Measurements from ENCODE around the gene TAF11L13. TPM values are rescaled to one million over a fixed set of nuclear protein-coding genes. Genes with fewer than 3 reads are reported as not detected.

Gene TAF11L13
- total and polyA plus RNA-seq, 8 donors = not detected

GRCh38 chr5:17665836-17666235 is 33.9 kb downstream of the TAF11L13 start:
- 91 to 97% (median 92%) methylated on average over 2 of the region's 2 CpGs for WGBS, 5 donors
- Histone ChIP-seq H3K27me3 (no peaks in the 10 kb centered on the region), H3K4me3 (no peak overlapping the region), H3K9me3 (peaks cover 0 to 23% (median 4%) of the 10 kb centered on the region in 4 donors), H3K36me3 (no peaks in the 10 kb centered on the region), H3K27ac (no peak overlapping the region), H3K4me1 (no peaks in the 10 kb centered on the region)
- no peak for DNase-seq
- TF ChIP-seq POLR2AphosphoS5 (IDR thresholded peaks at IDR 0.05) (no peak), EP300 (IDR thresholded peaks at IDR 0.05) (no peak), POLR2A (IDR thresholded peaks at IDR 0.05) (no peak)
- TF ChIP-seq, protein P1, sequence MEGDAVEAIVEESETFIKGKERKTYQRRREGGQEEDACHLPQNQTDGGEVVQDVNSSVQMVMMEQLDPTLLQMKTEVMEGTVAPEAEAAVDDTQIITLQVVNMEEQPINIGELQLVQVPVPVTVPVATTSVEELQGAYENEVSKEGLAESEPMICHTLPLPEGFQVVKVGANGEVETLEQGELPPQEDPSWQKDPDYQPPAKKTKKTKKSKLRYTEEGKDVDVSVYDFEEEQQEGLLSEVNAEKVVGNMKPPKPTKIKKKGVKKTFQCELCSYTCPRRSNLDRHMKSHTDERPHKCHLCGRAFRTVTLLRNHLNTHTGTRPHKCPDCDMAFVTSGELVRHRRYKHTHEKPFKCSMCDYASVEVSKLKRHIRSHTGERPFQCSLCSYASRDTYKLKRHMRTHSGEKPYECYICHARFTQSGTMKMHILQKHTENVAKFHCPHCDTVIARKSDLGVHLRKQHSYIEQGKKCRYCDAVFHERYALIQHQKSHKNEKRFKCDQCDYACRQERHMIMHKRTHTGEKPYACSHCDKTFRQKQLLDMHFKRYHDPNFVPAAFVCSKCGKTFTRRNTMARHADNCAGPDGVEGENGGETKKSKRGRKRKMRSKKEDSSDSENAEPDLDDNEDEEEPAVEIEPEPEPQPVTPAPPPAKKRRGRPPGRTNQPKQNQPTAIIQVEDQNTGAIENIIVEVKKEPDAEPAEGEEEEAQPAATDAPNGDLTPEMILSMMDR (IDR thresholded peaks at IDR 0.05) = no peak
- intact Hi-C loops (cut with DNase I; ENCODE audit: low total_unique reads) = no loop called here

DNA sequence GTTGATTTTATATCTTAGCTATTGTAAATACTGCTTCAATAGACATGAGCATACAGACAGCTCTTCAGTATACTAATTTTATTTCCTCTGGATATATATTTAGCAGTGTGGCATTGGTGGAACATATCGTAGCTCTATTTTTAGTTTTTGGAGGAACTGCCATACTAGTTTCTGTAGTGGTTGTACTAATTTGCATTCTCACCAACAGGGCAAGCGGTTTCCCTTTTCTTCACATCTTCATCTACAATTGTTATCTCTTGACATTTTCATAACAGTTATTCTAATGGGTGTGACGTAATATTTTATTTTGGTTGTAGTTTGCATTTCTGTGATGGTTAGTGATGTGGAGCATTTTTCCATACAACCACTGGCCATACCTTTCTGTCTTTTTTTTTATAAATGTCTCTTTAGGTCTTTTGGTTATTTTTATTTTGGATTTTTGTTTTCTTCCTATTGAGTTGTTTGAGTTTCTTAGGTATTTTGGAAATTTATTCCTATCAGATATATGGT is 34.9 kb downstream of the TAF11L13 start:
- Histone ChIP-seq H3K4me1 (no peaks in the 10 kb centered on the region), H3K9me3 (peaks cover 0 to 23% (median 4%) of the 10 kb centered on the region in 4 donors), H3K4me3 (no peak overlapping the region), H3K36me3 (no peaks in the 10 kb centered on the region), H3K27ac (no peak overlapping the region), H3K27me3 (no peaks in the 10 kb centered on the region)
- TF ChIP-seq, protein P1 (IDR thresholded peaks at IDR 0.05) = no peak
- no peak for TF ChIP-seq EP300 (IDR thresholded peaks at IDR 0.05)
- no peak for TF ChIP-seq POLR2A (IDR thresholded peaks at IDR 0.05)
- DNase-seq = no peak
- WGBS, 5 donors = 79 to 95% (median 88%) methylated on average over 3 of the region's 3 CpGs
- intact Hi-C loops (cut with DNase I; ENCODE audit: low total_unique reads) = no loop called here

- no peak for DNase-seq
- no peak overlapping the region for H3K27ac ChIP-seq
- no peak for TF ChIP-seq POLR2A (IDR thresholded peaks at IDR 0.05)
- TF ChIP-seq, protein P1 (IDR thresholded peaks at IDR 0.05) = no peak
- no peak for TF ChIP-seq POLR2AphosphoS5 (IDR thresholded peaks at IDR 0.05)
- no peak for TF ChIP-seq EP300 (IDR thresholded peaks at IDR 0.05)
- 89 to 94% (median 91%) methylated on average over 10 to 14 of the region's 14 CpGs; no CpG with 5 or more reads in 1 of the 5 donors for WGBS, 5 donors
- H3K36me3 ChIP-seq = no peaks in the 10 kb centered on the region
- no peaks in the 10 kb centered on the region for H3K4me1 ChIP-seq
- peaks cover 0 to 16% (median 4%) of the 10 kb centered on the region in 4 donors for H3K9me3 ChIP-seq
- no peak overlapping the region for H3K4me3 ChIP-seq
- H3K27me3 ChIP-seq = no peaks in the 10 kb centered on the region
- intact Hi-C loops (cut with DNase I; ENCODE audit: low total_unique reads) = no loop called here
Observed at GRCh38 chr5:17670353-17670752, 38.5 kb downstream of the TAF11L13 start.

DNA sequence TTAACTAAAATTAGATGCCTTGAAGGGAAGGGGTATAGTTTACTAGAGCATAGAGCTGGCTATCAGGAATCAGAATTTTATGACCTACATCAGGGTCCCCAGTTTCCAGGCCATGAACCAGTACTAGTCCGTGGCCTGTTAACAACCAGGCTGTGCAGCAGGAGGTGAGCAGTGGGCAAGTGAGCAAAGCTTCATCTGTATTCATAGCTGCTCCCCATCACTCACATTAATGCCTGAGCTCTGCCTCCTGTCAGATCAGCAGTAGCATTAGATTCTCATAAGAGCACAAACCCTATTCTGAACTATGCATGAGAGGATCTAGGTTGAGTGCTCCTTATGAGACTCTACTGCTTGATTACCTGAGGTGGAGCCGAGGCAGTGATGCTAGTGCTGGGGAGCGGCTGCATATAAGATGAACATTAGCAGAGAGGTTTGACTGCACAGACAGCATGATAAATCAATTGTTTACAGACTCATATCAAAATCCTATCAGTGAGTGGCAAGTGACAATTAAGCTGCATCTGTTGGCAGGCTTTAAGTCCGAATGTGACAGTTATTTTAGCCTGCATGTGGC is 47.0 kb downstream of the TAF11L13 start:
- TF ChIP-seq, protein P1 (IDR thresholded peaks at IDR 0.05) = no peak
- H3K4me3 ChIP-seq = no peak overlapping the region
- intact Hi-C loops (cut with DNase I; ENCODE audit: low total_unique reads) = no loop called here
- DNase-seq = no peak
- H3K27ac ChIP-seq = no peak overlapping the region
- H3K4me1 ChIP-seq = no peaks in the 10 kb centered on the region
- 74 to 85% (median 76%) methylated on average over 4 of the region's 4 CpGs for WGBS, 5 donors
- no peaks in the 10 kb centered on the region for H3K36me3 ChIP-seq
- no peaks in the 10 kb centered on the region for H3K27me3 ChIP-seq
- H3K9me3 ChIP-seq = no peaks in the 10 kb centered on the region
